Right lobe of liver (tissue), 4 donors: ENCODE measurements around the gene KCNAB3.

ENCODE experiments used
- POLR2A ChIP-seq: fragments of 450-650 bp; IDR thresholded peaks from one replicate; pipeline ENCODE4 v1.6.1; 2017; ENCODE audit warnings: antibody characterized with exemption, mild to moderate bottlenecking
- TF ChIP-seq, protein P1 (sequence below), 4 donors: fragments of 200-600 bp in 3 of 4; fragments of 450-650 bp in 1 of 4; IDR thresholded peaks; one replicate each; pipeline versions ENCODE4 v1.5.1 to v1.8.0; 2016 to 2022; ENCODE audit warnings: antibody characterized with exemption in 4 of 4, mild to moderate bottlenecking in 2 of 4
- donor health status: DM: no; HTN: no; CAD: no.
- donor health status: DM: no; HTN: no; CAD: no.
- donor health status: DM: no; HTN: yes; CAD: no.

DNA sequence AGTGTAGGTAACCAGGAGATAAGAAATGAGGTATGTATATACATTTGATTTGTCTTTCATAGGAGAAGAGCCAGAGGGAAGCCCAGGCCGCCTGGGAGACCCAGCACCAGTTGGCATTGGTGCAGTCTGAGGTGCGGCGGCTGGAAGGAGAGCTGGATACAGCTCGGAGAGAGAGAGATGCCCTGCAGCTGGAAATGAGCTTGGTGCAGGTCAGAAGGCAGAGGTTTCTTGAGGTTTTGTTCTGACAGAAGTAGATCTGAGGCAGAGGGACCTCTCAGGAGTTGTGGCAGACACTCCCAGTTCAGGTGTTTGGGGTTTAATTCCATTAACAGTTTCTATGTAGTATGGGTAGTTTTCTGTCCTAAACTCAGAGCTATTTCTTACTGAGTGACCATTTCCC, 10.4 kb upstream of the KCNAB3 start:
- TF ChIP-seq, protein P1, sequence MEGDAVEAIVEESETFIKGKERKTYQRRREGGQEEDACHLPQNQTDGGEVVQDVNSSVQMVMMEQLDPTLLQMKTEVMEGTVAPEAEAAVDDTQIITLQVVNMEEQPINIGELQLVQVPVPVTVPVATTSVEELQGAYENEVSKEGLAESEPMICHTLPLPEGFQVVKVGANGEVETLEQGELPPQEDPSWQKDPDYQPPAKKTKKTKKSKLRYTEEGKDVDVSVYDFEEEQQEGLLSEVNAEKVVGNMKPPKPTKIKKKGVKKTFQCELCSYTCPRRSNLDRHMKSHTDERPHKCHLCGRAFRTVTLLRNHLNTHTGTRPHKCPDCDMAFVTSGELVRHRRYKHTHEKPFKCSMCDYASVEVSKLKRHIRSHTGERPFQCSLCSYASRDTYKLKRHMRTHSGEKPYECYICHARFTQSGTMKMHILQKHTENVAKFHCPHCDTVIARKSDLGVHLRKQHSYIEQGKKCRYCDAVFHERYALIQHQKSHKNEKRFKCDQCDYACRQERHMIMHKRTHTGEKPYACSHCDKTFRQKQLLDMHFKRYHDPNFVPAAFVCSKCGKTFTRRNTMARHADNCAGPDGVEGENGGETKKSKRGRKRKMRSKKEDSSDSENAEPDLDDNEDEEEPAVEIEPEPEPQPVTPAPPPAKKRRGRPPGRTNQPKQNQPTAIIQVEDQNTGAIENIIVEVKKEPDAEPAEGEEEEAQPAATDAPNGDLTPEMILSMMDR (IDR thresholded peaks at IDR 0.05) = no peak
- TF ChIP-seq POLR2A = no peak
